Subcutaneous adipose tissue (tissue), 4 donors: ENCODE data around the gene IL12RB2. TPM values are rescaled to one million over a fixed set of nuclear protein-coding genes. Genes with fewer than 3 reads are reported as not detected.

ENCODE experiments used
- total RNA-seq, 4 donors: library from RNA; depleted of rRNA; stranded (reverse); fragments of >200 nt; gene quantifications; one replicate each; pipeline ENCODE4 v1.1.0, GENCODE V29; 2016
- TF ChIP-seq, protein P1 (sequence below): fragments of 450-650 bp; IDR thresholded peaks from one replicate; pipeline ENCODE4 v1.5.1; 2016; ENCODE audit warnings: low read depth, mild to moderate bottlenecking, control low read depth, antibody characterized with exemption, moderate library complexity

The IL12RB2 gene, protein sequence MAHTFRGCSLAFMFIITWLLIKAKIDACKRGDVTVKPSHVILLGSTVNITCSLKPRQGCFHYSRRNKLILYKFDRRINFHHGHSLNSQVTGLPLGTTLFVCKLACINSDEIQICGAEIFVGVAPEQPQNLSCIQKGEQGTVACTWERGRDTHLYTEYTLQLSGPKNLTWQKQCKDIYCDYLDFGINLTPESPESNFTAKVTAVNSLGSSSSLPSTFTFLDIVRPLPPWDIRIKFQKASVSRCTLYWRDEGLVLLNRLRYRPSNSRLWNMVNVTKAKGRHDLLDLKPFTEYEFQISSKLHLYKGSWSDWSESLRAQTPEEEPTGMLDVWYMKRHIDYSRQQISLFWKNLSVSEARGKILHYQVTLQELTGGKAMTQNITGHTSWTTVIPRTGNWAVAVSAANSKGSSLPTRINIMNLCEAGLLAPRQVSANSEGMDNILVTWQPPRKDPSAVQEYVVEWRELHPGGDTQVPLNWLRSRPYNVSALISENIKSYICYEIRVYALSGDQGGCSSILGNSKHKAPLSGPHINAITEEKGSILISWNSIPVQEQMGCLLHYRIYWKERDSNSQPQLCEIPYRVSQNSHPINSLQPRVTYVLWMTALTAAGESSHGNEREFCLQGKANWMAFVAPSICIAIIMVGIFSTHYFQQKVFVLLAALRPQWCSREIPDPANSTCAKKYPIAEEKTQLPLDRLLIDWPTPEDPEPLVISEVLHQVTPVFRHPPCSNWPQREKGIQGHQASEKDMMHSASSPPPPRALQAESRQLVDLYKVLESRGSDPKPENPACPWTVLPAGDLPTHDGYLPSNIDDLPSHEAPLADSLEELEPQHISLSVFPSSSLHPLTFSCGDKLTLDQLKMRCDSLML
- total RNA-seq, result 1 to 10 TPM; 2.2 to 3.6 (median 3.1) TPM

DNA sequence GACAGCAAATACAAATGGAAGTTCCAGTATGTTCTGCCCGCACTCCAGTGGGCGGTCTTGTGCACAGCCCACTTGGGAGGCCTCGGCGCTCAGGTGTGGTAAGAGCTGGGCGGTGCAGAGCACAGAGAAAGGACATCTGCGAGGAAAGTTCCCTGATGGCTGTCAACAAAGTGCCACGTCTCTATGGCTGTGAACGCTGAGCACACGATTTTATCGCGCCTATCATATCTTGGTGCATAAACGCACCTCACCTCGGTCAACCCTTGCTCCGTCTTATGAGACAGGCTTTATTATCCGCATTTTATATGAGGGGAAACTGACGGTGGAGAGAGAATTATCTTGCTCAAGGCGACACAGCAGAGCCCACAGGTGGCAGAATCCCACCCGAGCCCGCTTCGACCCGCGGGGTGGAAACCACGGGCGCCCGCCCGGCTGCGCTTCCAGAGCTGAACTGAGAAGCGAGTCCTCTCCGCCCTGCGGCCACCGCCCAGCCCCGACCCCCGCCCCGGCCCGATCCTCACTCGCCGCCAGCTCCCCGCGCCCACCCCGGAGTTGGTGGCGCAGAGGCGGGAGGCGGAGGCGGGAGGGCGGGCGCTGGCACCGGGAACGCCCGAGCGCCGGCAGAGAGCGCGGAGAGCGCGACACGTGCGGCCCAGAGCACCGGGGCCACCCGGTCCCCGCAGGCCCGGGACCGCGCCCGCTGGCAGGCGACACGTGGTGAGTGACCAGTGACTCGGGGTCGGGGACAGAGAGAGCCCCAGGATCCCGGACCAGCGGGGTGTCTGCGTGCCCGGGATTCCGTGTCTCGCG is at the start of gene IL12RB2:
TSS of gene IL12RB2 (plus strand) at position 623 of the 810 bp plus-strand sequence. CDS start 12,496 bp downstream, outside the sequence.
- TF ChIP-seq, protein P1, sequence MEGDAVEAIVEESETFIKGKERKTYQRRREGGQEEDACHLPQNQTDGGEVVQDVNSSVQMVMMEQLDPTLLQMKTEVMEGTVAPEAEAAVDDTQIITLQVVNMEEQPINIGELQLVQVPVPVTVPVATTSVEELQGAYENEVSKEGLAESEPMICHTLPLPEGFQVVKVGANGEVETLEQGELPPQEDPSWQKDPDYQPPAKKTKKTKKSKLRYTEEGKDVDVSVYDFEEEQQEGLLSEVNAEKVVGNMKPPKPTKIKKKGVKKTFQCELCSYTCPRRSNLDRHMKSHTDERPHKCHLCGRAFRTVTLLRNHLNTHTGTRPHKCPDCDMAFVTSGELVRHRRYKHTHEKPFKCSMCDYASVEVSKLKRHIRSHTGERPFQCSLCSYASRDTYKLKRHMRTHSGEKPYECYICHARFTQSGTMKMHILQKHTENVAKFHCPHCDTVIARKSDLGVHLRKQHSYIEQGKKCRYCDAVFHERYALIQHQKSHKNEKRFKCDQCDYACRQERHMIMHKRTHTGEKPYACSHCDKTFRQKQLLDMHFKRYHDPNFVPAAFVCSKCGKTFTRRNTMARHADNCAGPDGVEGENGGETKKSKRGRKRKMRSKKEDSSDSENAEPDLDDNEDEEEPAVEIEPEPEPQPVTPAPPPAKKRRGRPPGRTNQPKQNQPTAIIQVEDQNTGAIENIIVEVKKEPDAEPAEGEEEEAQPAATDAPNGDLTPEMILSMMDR, result no peak

DNA sequence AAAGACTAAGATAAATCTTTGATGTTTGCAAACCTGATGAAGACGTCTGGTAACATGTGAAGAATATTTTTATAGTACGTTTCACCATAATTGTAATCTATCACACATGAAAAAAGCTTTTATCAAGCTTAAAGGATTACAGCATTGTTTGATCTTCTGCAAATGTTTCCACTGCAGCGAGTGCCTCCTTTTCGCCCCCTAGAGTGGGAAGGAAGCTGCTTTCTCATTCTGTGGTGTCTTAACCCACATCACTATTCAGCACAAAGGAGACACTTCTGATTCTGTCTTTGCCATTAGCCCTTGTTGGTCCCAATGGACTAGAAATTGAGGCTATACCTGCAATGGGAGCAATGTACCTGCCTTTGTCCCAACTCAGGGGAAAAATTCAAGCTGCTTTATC is 46.0 kb upstream of the IL12RB2 start:
- TF ChIP-seq, protein P1, result no peak

DNA sequence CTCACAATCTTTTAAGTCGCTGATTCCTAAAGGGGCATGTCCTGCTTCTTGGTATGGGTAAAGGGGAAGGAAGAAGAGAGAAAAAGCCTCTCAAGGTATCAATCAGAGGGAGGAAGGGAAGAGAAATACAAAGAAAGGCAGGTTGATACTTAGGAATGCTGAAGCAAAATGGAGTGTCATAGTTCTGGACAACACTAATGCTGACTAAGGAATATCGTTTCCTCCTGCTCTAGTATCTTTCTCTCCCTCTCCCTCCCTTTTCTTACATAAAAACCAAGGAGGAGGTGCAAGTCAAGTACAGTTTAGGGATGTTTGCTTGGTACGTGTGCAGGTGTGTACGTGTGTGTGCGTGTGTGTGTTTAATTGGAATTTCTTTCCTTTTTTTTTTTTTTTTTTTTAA is 44.9 kb upstream of the IL12RB2 start:
- TF ChIP-seq, protein P1, result no peak

DNA sequence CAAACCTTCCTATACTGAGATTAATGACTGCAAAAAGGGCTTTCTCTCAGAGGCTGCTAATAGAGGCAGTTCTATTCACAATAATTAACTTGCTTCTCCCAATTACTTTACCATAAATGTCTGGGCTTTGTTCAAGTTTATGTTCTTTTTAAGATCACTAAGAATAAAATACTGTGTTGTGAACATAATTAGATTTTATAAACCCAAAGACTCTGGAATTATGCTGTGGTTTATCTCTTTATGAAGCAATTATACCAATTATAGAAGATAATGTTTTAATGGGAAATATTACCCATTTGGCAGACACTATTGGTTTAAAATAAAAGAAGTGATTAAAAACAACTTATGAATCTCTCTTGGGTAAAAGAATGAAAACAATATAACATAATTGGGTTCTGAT is 43.5 kb upstream of the IL12RB2 start:
- TF ChIP-seq, protein P1, result no peak

DNA sequence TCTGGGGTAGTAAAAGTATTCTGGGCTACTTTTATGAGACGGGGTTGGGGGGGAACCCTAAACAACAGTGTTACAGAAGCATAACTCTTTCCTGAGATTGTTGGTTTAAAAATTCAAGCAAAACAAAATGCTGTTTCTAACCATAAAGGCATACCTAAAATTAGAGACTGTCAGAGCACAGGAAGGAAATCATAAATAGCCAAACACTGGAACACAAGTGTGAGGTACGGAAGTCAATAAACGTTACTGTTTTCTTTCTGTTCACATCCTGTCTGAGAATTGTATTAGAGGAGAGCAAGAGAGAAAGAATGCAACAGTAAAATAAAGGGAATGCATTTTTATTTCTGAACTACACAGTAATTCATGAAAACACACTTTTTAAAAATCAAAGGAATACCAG is 42.8 kb upstream of the IL12RB2 start:
- TF ChIP-seq, protein P1, result no peak

DNA sequence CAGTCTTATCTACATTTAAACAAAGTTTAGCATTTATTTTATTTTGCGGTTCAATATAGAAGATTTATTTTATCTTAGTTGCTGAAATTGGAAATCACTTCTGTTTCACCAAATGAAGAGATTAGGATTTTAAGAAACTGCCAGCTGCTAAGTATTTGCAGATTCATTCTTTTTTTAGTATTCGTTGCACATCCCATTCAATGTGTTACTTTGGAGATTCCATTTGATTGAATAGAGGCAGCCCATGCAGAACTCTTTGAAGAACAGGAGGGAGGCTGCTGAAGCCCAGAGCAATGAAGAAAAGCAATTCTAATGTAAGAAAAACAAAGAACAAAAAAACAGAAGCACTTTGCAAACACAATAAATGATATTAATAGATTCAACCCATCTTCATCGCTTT is 38.6 kb upstream of the IL12RB2 start:
- TF ChIP-seq, protein P1, result no peak
